Osteoblast (primary cell): Measurements from ENCODE around the gene PARD3. TPM values are rescaled to one million over a fixed set of nuclear protein-coding genes. Genes with fewer than 3 reads are reported as not detected.
A peak's percentile ranks its signal among the peaks of the same experiment; 100 is the strongest.

Experiments
- DNase-seq: peaks from one replicate; pipeline ENCODE4 v3.0.0; 2011; ENCODE audit warnings: low spot score, mixed read lengths; ENCODE audit not compliant: insufficient read length; ENCODE audit errors: missing footprints
- H2AFZ ChIP-seq: 2 replicates; pipeline ENCODE4 v1.6.0; 2011; ENCODE audit warnings: mild to moderate bottlenecking, low read length
- H3K27ac ChIP-seq: 2 replicates; pipeline ENCODE4 v1.5.1; 2011; ENCODE audit warnings: mild to moderate bottlenecking, low read depth, low read length, moderate library complexity
- H3K27me3 ChIP-seq: 2 replicates; pipeline ENCODE4 v1.6.0; 2012; ENCODE audit warnings: mild to moderate bottlenecking, control low read depth, inconsistent platforms, low read length, moderate library complexity; ENCODE audit not compliant: insufficient read depth
- H3K36me3 ChIP-seq: 2 replicates; pipeline ENCODE4 v1.5.1; 2011; ENCODE audit warnings: mild to moderate bottlenecking, low read length, control low read depth, moderate library complexity; ENCODE audit not compliant: insufficient read depth
- H3K4me1 ChIP-seq: 2 replicates; pipeline ENCODE4 v1.5.1; 2011; ENCODE audit warnings: mild to moderate bottlenecking, low read length, control low read depth, moderate library complexity; ENCODE audit not compliant: insufficient read depth
- H3K4me2 ChIP-seq: 2 replicates; pipeline ENCODE4 v1.6.0; 2011; ENCODE audit warnings: mild to moderate bottlenecking, low read length; ENCODE audit not compliant: insufficient read depth
- H3K4me3 ChIP-seq: fragments of 200-600 bp; sonication (generic); 3 replicates; pipeline ENCODE4 v1.5.1; 2012; ENCODE audit warnings: mild to moderate bottlenecking, low read length, inconsistent platforms; ENCODE audit not compliant: insufficient read depth
- H3K79me2 ChIP-seq: 2 replicates; pipeline ENCODE4 v1.6.0; 2012; ENCODE audit warnings: mild to moderate bottlenecking, low read length, control low read depth, inconsistent platforms; ENCODE audit not compliant: insufficient read depth
- H3K9me3 ChIP-seq: 2 replicates; pipeline ENCODE4 v1.5.1; 2011; ENCODE audit warnings: low read depth, low read length, control low read depth
- H4K20me1 ChIP-seq: 2 replicates; pipeline ENCODE4 v1.6.0; 2012; ENCODE audit warnings: mild to moderate bottlenecking, low read length, control low read depth; ENCODE audit not compliant: insufficient read depth
- CTCF ChIP-seq: IDR thresholded peaks from 2 replicates; pipeline ENCODE4 v1.5.1; 2011; ENCODE audit warnings: mild to moderate bottlenecking, low read depth, low read length, moderate library complexity; ENCODE audit errors: extremely low read depth
- total RNA-seq: library from RNA; depleted of rRNA; stranded (reverse); fragments of >200 nt; gene quantifications from 2 replicates; pipeline ENCODE4 v1.2.3, GENCODE V29; 2012

The PARD3 gene
- total RNA-seq, 1 donor: 71.7 TPM

- no peak for DNase-seq
- no peaks in the 10 kb centered on the region for H3K36me3 ChIP-seq
- no peaks in the 10 kb centered on the region for H4K20me1 ChIP-seq
- no peak for TF ChIP-seq CTCF
- no peak overlapping the region for H3K4me2 ChIP-seq
- peaks cover 18% of the 10 kb centered on the region for H3K4me1 ChIP-seq
- no peaks in the 10 kb centered on the region for H3K27me3 ChIP-seq
- no peak overlapping the region for H3K4me3 ChIP-seq
- H3K27ac ChIP-seq: no peak overlapping the region
- H3K79me2 ChIP-seq: no peaks in the 10 kb centered on the region
- no peaks in the 10 kb centered on the region for H3K9me3 ChIP-seq
- no peak overlapping the region for H2AFZ ChIP-seq
Measured at GRCh38 chr10:34126371-34127151, 688.5 kb downstream of the PARD3 start.

- Histone ChIP-seq H3K36me3 (no peaks in the 10 kb centered on the region), H3K27me3 (no peaks in the 10 kb centered on the region), H2AFZ (no peak overlapping the region), H3K4me2 (no peak overlapping the region), H4K20me1 (no peaks in the 10 kb centered on the region), H3K9me3 (no peaks in the 10 kb centered on the region), H3K4me3 (no peak overlapping the region), H3K27ac (no peak overlapping the region), H3K4me1 (peaks cover 18% of the 10 kb centered on the region), H3K79me2 (no peaks in the 10 kb centered on the region)
- DNase-seq: no peak
- no peak for TF ChIP-seq CTCF
Measured at GRCh38 chr10:34125702-34126101, 689.4 kb downstream of the PARD3 start.

- Histone ChIP-seq H3K79me2 (no peaks in the 10 kb centered on the region), H2AFZ (peak overlapping the region; percentile 18), H3K36me3 (no peaks in the 10 kb centered on the region), H3K4me1 (peaks cover 18% of the 10 kb centered on the region), H3K4me2 (peak overlapping the region; percentile 61), H3K4me3 (no peak overlapping the region), H3K27me3 (no peaks in the 10 kb centered on the region), H4K20me1 (no peaks in the 10 kb centered on the region), H3K27ac (peak overlapping the region; percentile 25), H3K9me3 (no peaks in the 10 kb centered on the region)
- DNase-seq: peak; percentile 80
- no peak for TF ChIP-seq CTCF
Measured at GRCh38 chr10:34124522-34125035, 690.5 kb downstream of the PARD3 start.

GRCh38 chr10:34121781-34122622, 693.1 kb downstream of the PARD3 start:
- Histone ChIP-seq H3K4me3 (peak overlapping the region; percentile 10), H3K36me3 (no peaks in the 10 kb centered on the region), H3K27ac (peak overlapping the region; percentile 21), H4K20me1 (no peaks in the 10 kb centered on the region), H3K9me3 (no peaks in the 10 kb centered on the region), H2AFZ (peak overlapping the region; percentile 64), H3K4me2 (peak overlapping the region; percentile 51), H3K79me2 (no peaks in the 10 kb centered on the region), H3K4me1 (peaks cover 18% of the 10 kb centered on the region), H3K27me3 (no peaks in the 10 kb centered on the region)
- TF ChIP-seq CTCF: no peak
- peak; percentile 58 for DNase-seq
